Measurements from ENCODE around the gene SH3RF3. TPM values are rescaled to one million over a fixed set of nuclear protein-coding genes. Genes with fewer than 3 reads are reported as not detected.

The SH3RF3 gene
- total and polyA plus RNA-seq, 4 donors: 2.9 to 9.7 (median 8.6) TPM

DNA sequence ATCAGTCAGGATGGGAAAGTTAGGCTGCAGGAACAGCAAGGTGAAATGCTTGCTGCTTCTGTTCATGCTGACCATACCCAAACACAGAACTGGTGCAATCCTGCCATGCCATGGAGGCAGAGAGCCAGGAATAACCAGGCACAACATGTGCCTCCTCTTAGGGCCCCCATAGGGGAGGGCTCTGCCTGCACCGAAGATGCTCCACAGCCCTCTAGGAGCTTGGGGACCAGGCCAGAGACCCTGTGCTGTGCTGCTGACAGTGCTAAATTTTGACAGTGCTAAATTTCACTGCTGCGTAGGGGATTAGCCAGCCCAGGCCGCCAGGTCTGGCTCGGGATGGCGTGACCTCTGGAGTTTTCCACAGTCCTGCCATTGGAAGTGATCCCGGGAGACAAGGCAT, 173.3 kb downstream of the SH3RF3 start:
- H3K27ac ChIP-seq (ENCODE audit: low read depth in 1 of 2, low read length in 1 of 2): no peak overlapping the region
- peaks cover 0 to 11% (median 0%) of the 10 kb centered on the region in 5 donors for H3K4me1 ChIP-seq (ENCODE audit: control insufficient read depth in 5 of 5, insufficient read depth in 5 of 5, low read length in 5 of 5)
- WGBS, 2 donors: 92 to 99% methylated on average over 6 of the region's 6 CpGs
- no peak overlapping the region for H3K4me3 ChIP-seq
- no peak overlapping the region for H3K9ac ChIP-seq (ENCODE audit: insufficient read depth in 1 of 2, low read length in 2 of 2)
- no peak for DNase-seq
- peaks cover 0 to 5% (median 0%) of the 10 kb centered on the region in 3 donors for H3K27me3 ChIP-seq (ENCODE audit: control insufficient read depth in 3 of 3, insufficient read depth in 3 of 3, low read length in 2 of 3)
- no peaks in the 10 kb centered on the region for H3K9me3 ChIP-seq (ENCODE audit: control insufficient read depth in 4 of 4, insufficient read depth in 3 of 4, low read length in 3 of 4)
- TF ChIP-seq, protein P1, sequence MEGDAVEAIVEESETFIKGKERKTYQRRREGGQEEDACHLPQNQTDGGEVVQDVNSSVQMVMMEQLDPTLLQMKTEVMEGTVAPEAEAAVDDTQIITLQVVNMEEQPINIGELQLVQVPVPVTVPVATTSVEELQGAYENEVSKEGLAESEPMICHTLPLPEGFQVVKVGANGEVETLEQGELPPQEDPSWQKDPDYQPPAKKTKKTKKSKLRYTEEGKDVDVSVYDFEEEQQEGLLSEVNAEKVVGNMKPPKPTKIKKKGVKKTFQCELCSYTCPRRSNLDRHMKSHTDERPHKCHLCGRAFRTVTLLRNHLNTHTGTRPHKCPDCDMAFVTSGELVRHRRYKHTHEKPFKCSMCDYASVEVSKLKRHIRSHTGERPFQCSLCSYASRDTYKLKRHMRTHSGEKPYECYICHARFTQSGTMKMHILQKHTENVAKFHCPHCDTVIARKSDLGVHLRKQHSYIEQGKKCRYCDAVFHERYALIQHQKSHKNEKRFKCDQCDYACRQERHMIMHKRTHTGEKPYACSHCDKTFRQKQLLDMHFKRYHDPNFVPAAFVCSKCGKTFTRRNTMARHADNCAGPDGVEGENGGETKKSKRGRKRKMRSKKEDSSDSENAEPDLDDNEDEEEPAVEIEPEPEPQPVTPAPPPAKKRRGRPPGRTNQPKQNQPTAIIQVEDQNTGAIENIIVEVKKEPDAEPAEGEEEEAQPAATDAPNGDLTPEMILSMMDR (IDR thresholded peaks at IDR 0.05; ENCODE audit: control extremely low read depth, extremely low read depth): no peak
- no peaks in the 10 kb centered on the region for H3K36me3 ChIP-seq (ENCODE audit: control insufficient read depth in 4 of 4, insufficient read depth in 4 of 4, low read length in 4 of 4)
- no peak for ATAC-seq (ENCODE audit: insufficient read depth, low FRiP score)

DNA sequence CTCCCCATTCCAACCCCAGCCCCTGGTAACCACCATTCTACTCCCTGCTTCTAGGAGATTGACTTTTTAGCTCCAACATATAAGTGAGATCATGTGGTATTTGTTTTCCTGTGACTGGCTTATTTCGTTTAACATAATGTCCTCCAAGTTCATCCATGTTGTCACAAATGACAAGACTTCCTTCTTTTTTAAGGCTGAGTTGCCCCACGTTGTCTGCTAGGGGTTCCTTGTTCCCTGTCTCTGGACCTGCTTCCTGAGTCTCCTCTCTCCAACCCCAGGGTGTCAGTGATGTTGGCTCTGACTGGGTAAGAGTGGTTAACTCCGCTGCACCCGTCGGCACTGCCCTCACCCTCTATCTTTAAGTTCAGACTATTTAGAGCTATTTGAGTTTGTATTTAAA, 175.2 kb downstream of the SH3RF3 start:
- no peak for ATAC-seq (ENCODE audit: insufficient read depth, low FRiP score)
- WGBS, 2 donors: 58 to 64% methylated on average over 5 of the region's 5 CpGs

DNA sequence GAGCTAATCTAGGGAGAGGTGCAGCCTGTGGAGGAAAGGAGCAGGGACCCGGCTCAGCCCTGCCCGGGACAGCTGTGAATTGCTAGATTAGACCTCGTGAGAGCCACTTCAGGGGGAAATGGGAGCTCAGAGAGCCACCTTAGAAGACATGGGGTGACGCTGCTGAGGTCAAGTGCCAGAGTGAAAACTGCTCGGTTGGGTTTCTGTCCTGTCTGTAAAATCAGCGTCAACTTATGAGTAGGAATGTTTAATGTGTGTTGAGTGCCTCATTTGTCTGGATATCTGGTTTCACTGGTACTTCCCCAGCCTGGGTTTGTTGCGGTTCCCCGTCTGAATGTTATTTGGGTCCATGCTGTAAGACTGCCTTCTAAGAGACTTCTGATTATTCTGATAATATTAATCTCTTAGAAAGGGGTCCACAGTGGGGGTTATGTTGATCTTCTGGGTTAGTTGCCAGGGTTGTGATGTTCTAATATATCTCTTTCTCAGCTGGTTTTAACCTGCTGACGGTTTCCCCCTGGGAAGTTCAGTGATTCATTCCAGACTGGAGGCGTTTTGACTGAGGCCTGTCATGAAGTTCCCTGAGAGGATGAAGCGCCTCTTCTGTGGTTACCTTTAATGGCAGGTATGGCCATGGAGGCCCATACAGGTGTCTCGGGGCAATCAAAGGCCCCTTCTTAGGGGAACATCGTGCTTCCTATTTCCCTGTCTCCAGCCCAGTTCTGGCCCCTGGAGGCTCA, 175.9 kb downstream of the SH3RF3 start:
- WGBS, 2 donors: 73 to 77% methylated on average over 13 of the region's 13 CpGs
- DNase-seq: peak in 1 of 3 donors; percentile 59
- Histone ChIP-seq H3K9me3 (ENCODE audit: control insufficient read depth in 4 of 4, insufficient read depth in 3 of 4, low read length in 3 of 4) (no peaks in the 10 kb centered on the region), H3K27ac (ENCODE audit: low read depth in 1 of 2, low read length in 1 of 2) (no peak overlapping the region), H3K9ac (ENCODE audit: insufficient read depth in 1 of 2, low read length in 2 of 2) (no peak overlapping the region), H3K4me1 (ENCODE audit: control insufficient read depth in 5 of 5, insufficient read depth in 5 of 5, low read length in 5 of 5) (peaks cover 0 to 8% (median 0%) of the 10 kb centered on the region in 5 donors), H3K36me3 (ENCODE audit: control insufficient read depth in 4 of 4, insufficient read depth in 4 of 4, low read length in 4 of 4) (no peaks in the 10 kb centered on the region), H3K27me3 (ENCODE audit: control insufficient read depth in 3 of 3, insufficient read depth in 3 of 3, low read length in 2 of 3) (peaks cover 0 to 5% (median 0%) of the 10 kb centered on the region in 3 donors), H3K4me3 (no peak overlapping the region)
- no peak for ATAC-seq (ENCODE audit: insufficient read depth, low FRiP score)
- TF ChIP-seq, protein P1 (IDR thresholded peaks at IDR 0.05; ENCODE audit: control extremely low read depth, extremely low read depth): no peak

More for the DNA sequence above, 175.2 kb downstream of the SH3RF3 start:
- H3K4me3 ChIP-seq: no peak overlapping the region
- H3K9ac ChIP-seq (ENCODE audit: insufficient read depth in 1 of 2, low read length in 2 of 2): no peak overlapping the region
- H3K36me3 ChIP-seq (ENCODE audit: control insufficient read depth in 4 of 4, insufficient read depth in 4 of 4, low read length in 4 of 4): no peaks in the 10 kb centered on the region
- H3K9me3 ChIP-seq (ENCODE audit: control insufficient read depth in 4 of 4, insufficient read depth in 3 of 4, low read length in 3 of 4): no peaks in the 10 kb centered on the region
- TF ChIP-seq, protein P1 (IDR thresholded peaks at IDR 0.05; ENCODE audit: control extremely low read depth, extremely low read depth): no peak
- no peak overlapping the region for H3K27ac ChIP-seq (ENCODE audit: low read depth in 1 of 2, low read length in 1 of 2)
- peaks cover 0 to 5% (median 0%) of the 10 kb centered on the region in 3 donors for H3K27me3 ChIP-seq (ENCODE audit: control insufficient read depth in 3 of 3, insufficient read depth in 3 of 3, low read length in 2 of 3)
- peaks cover 0 to 8% (median 0%) of the 10 kb centered on the region in 5 donors for H3K4me1 ChIP-seq (ENCODE audit: control insufficient read depth in 5 of 5, insufficient read depth in 5 of 5, low read length in 5 of 5)
- no peak for DNase-seq

Measured in lung (tissue), 12 donors.